GM06990 (cell line): ENCODE measurements around the gene IKZF1.

Experiments used
- DNase-seq: peaks from one replicate; pipeline ENCODE4 v3.0.0-alpha.2; 2011; ENCODE audit not compliant: insufficient read length; ENCODE audit errors: extremely low read depth
- H3K27me3 ChIP-seq: replicated peaks from 2 replicates; pipeline ENCODE4 v1.6.0; 2011; ENCODE audit warnings: low read length; ENCODE audit not compliant: control insufficient read depth, insufficient read depth
- H3K36me3 ChIP-seq: 2 replicates; pipeline ENCODE4 v1.5.1; 2011; ENCODE audit warnings: low read length; ENCODE audit not compliant: control insufficient read depth, insufficient read depth
- H3K4me3 ChIP-seq: replicated peaks from 2 replicates; pipeline ENCODE4 v1.5.1; 2011; ENCODE audit warnings: low read depth, mild to moderate bottlenecking, control low read depth, low read length
- TF ChIP-seq, protein P1 (sequence below): IDR thresholded peaks from 2 replicates; pipeline ENCODE4 v1.5.1; 2011; ENCODE audit warnings: low read length, control low read depth, mild to moderate bottlenecking, inconsistent platforms; ENCODE audit not compliant: insufficient read depth, poor library complexity, severe bottlenecking

The IKZF1 gene

DNA sequence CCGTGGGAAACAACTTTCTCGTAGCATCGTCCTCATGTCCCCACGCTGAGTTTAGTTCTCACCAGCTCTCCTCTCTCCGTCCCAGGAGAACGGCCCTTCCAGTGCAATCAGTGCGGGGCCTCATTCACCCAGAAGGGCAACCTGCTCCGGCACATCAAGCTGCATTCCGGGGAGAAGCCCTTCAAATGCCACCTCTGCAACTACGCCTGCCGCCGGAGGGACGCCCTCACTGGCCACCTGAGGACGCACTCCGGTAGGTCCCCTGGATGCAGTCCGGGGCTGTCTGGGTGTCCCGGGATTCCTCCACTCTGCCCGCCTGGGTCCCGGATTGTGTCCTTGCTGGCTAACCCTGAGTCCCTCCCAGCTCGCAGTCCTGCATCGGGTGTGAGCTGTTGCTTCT lies 77.9 kb downstream of the IKZF1 start:
- TF ChIP-seq, protein P1, sequence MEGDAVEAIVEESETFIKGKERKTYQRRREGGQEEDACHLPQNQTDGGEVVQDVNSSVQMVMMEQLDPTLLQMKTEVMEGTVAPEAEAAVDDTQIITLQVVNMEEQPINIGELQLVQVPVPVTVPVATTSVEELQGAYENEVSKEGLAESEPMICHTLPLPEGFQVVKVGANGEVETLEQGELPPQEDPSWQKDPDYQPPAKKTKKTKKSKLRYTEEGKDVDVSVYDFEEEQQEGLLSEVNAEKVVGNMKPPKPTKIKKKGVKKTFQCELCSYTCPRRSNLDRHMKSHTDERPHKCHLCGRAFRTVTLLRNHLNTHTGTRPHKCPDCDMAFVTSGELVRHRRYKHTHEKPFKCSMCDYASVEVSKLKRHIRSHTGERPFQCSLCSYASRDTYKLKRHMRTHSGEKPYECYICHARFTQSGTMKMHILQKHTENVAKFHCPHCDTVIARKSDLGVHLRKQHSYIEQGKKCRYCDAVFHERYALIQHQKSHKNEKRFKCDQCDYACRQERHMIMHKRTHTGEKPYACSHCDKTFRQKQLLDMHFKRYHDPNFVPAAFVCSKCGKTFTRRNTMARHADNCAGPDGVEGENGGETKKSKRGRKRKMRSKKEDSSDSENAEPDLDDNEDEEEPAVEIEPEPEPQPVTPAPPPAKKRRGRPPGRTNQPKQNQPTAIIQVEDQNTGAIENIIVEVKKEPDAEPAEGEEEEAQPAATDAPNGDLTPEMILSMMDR = no peak
- Histone ChIP-seq H3K36me3 (peaks cover 30% of the 10 kb centered on the region), H3K27me3 (no peaks in the 10 kb centered on the region), H3K4me3 (no peak overlapping the region)
- no peak for DNase-seq

DNA sequence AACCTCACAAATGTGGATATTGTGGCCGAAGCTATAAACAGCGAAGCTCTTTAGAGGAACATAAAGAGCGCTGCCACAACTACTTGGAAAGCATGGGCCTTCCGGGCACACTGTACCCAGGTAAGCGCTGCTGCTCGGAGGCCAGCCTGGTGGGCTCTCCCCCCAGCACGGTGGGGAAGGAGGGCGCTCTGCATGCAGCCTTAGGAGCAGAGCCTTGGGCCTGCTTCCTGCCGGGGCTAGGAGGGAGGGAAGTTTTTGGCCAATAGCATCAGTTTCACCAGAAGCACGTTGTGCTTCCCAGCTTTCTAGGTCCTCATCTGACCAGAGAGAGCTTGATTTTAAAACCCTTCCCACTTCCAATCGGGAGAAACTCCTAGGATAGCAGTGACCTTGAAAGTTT lies 82.8 kb downstream of the IKZF1 start:
- no peak overlapping the region for H3K4me3 ChIP-seq
- H3K36me3 ChIP-seq = peaks cover 31% of the 10 kb centered on the region
- DNase-seq = no peak
- no peaks in the 10 kb centered on the region for H3K27me3 ChIP-seq
- TF ChIP-seq, protein P1 = no peak

- Histone ChIP-seq H3K4me3 (no peak overlapping the region), H3K36me3 (peaks cover 23% of the 10 kb centered on the region), H3K27me3 (no peaks in the 10 kb centered on the region)
- TF ChIP-seq, protein P1 = no peak
- no peak for DNase-seq
Measured at GRCh38 chr7:50389961-50390360, 85.4 kb downstream of the IKZF1 start.

DNA sequence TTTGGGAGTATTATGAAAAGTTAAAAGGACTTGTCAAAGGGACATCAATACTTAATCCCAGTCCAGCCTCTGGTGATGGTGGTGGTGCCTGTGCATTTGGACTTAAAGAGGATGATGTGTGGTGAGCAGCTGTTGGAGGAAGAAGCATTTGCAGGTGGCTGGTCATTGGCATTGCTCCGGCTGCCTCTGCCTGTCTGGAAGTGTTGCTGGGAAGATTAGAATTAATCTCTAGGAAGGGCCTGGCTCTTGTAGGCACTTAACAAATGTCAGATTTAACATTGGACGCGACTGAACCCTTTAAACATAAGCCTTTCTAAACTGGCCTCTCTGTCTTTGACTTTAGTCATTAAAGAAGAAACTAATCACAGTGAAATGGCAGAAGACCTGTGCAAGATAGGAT lies 86.9 kb downstream of the IKZF1 start:
- peaks cover 20% of the 10 kb centered on the region for H3K36me3 ChIP-seq
- TF ChIP-seq, protein P1 = no peak
- DNase-seq = no peak
- H3K4me3 ChIP-seq = no peak overlapping the region
- H3K27me3 ChIP-seq = no peaks in the 10 kb centered on the region

GRCh38 chr7:50393076-50393475 lies 88.6 kb downstream of the IKZF1 start:
- Histone ChIP-seq H3K27me3 (no peaks in the 10 kb centered on the region), H3K4me3 (no peak overlapping the region), H3K36me3 (peaks cover 16% of the 10 kb centered on the region)
- no peak for DNase-seq
- TF ChIP-seq, protein P1 = no peak

DNA sequence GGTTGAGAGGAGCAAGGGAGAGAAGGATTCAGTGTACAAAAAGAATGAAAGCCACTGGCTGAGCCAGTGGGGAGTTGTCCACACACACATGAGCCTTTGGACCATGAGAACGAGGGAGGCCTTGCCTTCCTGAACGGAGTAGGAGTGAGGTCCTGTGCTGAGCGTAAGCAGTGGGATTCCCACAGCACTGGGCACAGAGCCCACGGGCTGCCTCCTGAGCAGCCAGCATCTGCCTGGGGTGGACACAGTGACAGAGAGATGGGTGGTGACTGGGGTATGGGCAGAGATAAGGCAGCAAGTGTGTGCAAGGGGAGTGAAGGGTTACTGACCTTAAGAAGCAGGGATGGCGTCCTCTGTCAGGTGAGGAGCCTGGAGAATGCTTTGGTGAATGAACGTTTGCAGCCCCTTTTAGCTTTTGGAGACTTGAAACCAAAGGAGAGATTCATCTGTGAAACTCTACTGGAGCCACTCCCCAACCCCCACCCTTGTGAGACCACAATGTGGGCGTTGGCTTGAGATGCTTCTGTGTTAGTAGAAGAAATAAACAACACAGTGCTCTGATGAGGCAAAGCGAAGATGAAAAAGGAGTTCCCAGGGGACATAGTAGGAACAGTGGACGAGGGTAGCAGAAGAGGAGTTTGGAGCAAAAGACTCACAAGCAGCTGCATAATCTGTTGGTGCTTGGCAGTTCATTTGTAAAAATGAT lies 89.2 kb downstream of the IKZF1 start:
- no peak overlapping the region for H3K4me3 ChIP-seq
- TF ChIP-seq, protein P1 = no peak
- peaks cover 17% of the 10 kb centered on the region for H3K36me3 ChIP-seq
- no peaks in the 10 kb centered on the region for H3K27me3 ChIP-seq
- no peak for DNase-seq
